ENCODE data around the gene COQ10B. TPM values are rescaled to one million over a fixed set of nuclear protein-coding genes. Genes with fewer than 3 reads are reported as not detected.
A peak's percentile ranks its signal among the peaks of the same experiment; 100 is the strongest.

COQ10B gene
- total RNA-seq, 3 donors from 2014 or later (not counting 1 experiment from before 2014, with no cell fraction given) = 64.6 to 79.2 (median 72.5) TPM

GRCh38 chr2:197500503-197501131 is 47.3 kb downstream of the COQ10B start:
- Histone ChIP-seq H3K27ac (ENCODE audit: low read length) (peak overlapping the region; percentile 95), H3K9me3 (ENCODE audit: control insufficient read depth, insufficient read depth, low read length) (no peaks in the 10 kb centered on the region), H3K36me3 (ENCODE audit: control insufficient read depth, insufficient read depth, low read length) (peaks cover 36% of the 10 kb centered on the region), H3K27me3 (ENCODE audit: control insufficient read depth, insufficient read depth, low read length) (no peaks in the 10 kb centered on the region), H3K4me3 (ENCODE audit: low read length) (peak overlapping the region; percentile 85), H3K4me1 (ENCODE audit: control insufficient read depth, insufficient read depth, low read length) (peaks cover 26% of the 10 kb centered on the region)
- peaks cover 39 to 46% of the 10 kb centered on the region in 2 donors for H3K4me1 Mint-ChIP-seq
- H3K36me3 Mint-ChIP-seq = no peaks in the 10 kb centered on the region
- DNase-seq (peak in 1 of 2 donors; percentile 50), ATAC-seq (peak in 1 of 3 donors; percentile 0)
- H3K27me3 Mint-ChIP-seq (ENCODE audit: low read depth in 2 of 2) = no peaks in the 10 kb centered on the region
- intact Hi-C loops (cut with micrococcal nuclease) = loop anchor here (1.0 kb wide), 3 partner anchors 15 to 65 kb away; partner anchors contain the start of genes COQ10B and SF3B1
- peak overlapping the region; percentile 88 for H3K4me3 Mint-ChIP-seq
- WGBS (ENCODE audit: insufficient coverage) = under 1% methylated on average over 29 of the region's 30 CpGs
- H3K9me3 Mint-ChIP-seq = no peaks in the 10 kb centered on the region
- no peak for TF ChIP-seq CTCF (IDR thresholded peaks at IDR 0.05)
- peak overlapping the region; percentile 94 for H3K27ac Mint-ChIP-seq

- peaks cover 36 to 44% of the 10 kb centered on the region in 2 donors for H3K4me1 Mint-ChIP-seq
These were observed 48.8 kb downstream of the COQ10B start for GRCh38 chr2:197502201-197502600.

GRCh38 chr2:197502685-197503084 is 49.3 kb downstream of the COQ10B start:
- Mint-ChIP-seq H3K27ac (peak overlapping the region; percentile 56 to 94), H3K27me3 (ENCODE audit: low read depth in 2 of 2) (no peaks in the 10 kb centered on the region), H3K4me3 (peak overlapping the region; percentile 43), H3K9me3 (no peaks in the 10 kb centered on the region), H3K4me1 (peaks cover 32 to 39% of the 10 kb centered on the region in 2 donors), H3K36me3 (no peaks in the 10 kb centered on the region)
- H3K27me3 ChIP-seq (ENCODE audit: control insufficient read depth, insufficient read depth, low read length) = no peaks in the 10 kb centered on the region
- no peak overlapping the region for H3K4me3 ChIP-seq (ENCODE audit: low read length)
- peaks cover 26% of the 10 kb centered on the region for H3K4me1 ChIP-seq (ENCODE audit: control insufficient read depth, insufficient read depth, low read length)
- no peak for TF ChIP-seq CTCF (IDR thresholded peaks at IDR 0.05)
- DNase-seq (no peak), ATAC-seq (no peak)
- intact Hi-C loops (cut with micrococcal nuclease) = no loop called here
- H3K36me3 ChIP-seq (ENCODE audit: control insufficient read depth, insufficient read depth, low read length) = peaks cover 18% of the 10 kb centered on the region
- no peak overlapping the region for H3K27ac ChIP-seq (ENCODE audit: low read length)
- WGBS (ENCODE audit: insufficient coverage) = 79% methylated on average over 2 of the region's 4 CpGs
- no peaks in the 10 kb centered on the region for H3K9me3 ChIP-seq (ENCODE audit: control insufficient read depth, insufficient read depth, low read length)

More at GRCh38 chr2:197502201-197502600, 48.8 kb downstream of the COQ10B start:
- Histone ChIP-seq H3K36me3 (ENCODE audit: control insufficient read depth, insufficient read depth, low read length) (peaks cover 20% of the 10 kb centered on the region), H3K27me3 (ENCODE audit: control insufficient read depth, insufficient read depth, low read length) (no peaks in the 10 kb centered on the region), H3K27ac (ENCODE audit: low read length) (no peak overlapping the region), H3K4me3 (ENCODE audit: low read length) (no peak overlapping the region), H3K9me3 (ENCODE audit: control insufficient read depth, insufficient read depth, low read length) (no peaks in the 10 kb centered on the region), H3K4me1 (ENCODE audit: control insufficient read depth, insufficient read depth, low read length) (peaks cover 26% of the 10 kb centered on the region)
- ATAC-seq (no peak), DNase-seq (no peak)
- Mint-ChIP-seq H3K36me3 (no peaks in the 10 kb centered on the region), H3K4me3 (peak overlapping the region; percentile 43), H3K27ac (peak overlapping the region; percentile 56 to 94), H3K27me3 (ENCODE audit: low read depth in 2 of 2) (no peaks in the 10 kb centered on the region), H3K9me3 (no peaks in the 10 kb centered on the region)
- intact Hi-C loops (cut with micrococcal nuclease) = no loop called here
- 89% methylated on average over 4 of the region's 4 CpGs for whole genome bisulfite sequencing (ENCODE audit: insufficient coverage)
- no peak for TF ChIP-seq CTCF (IDR thresholded peaks at IDR 0.05)
